ENCODE data around the gene EFCAB8. TPM values are rescaled to one million over a fixed set of nuclear protein-coding genes. Genes with fewer than 3 reads are reported as not detected.

EFCAB8 gene
- total RNA-seq, 1 experiment from 2014 or later, result 1.8 TPM

- ChIA-PET CTCF (no interaction called here), POLR2A (interaction anchor here (0.7 kb wide), 1 partner anchor 71 kb away, joined by 4 read pairs; no protein-coding TSS in a partner anchor)
- no peaks in the 10 kb centered on the region for H3K36me3 ChIP-seq (ENCODE audit: control insufficient read depth, insufficient read depth, low read length)
- intact Hi-C loops (cut with micrococcal nuclease; ENCODE audit: unreplicated experiment), result loop anchor here (10.0 kb wide), 1 partner anchor 96 kb away; no protein-coding TSS in a partner anchor
- H3K4me3 Mint-ChIP-seq (ENCODE audit: unreplicated experiment), result no peak overlapping the region
- H3K36me3 Mint-ChIP-seq (ENCODE audit: insufficient read depth, unreplicated experiment), result no peaks in the 10 kb centered on the region
- BruUV-seq (replicated peaks), result no TSS peak
- no peaks in the 10 kb centered on the region for H3K4me1 ChIP-seq
- H3K27ac Mint-ChIP-seq (ENCODE audit: unreplicated experiment), result no peak overlapping the region
- TF ChIP-seq, protein P1, sequence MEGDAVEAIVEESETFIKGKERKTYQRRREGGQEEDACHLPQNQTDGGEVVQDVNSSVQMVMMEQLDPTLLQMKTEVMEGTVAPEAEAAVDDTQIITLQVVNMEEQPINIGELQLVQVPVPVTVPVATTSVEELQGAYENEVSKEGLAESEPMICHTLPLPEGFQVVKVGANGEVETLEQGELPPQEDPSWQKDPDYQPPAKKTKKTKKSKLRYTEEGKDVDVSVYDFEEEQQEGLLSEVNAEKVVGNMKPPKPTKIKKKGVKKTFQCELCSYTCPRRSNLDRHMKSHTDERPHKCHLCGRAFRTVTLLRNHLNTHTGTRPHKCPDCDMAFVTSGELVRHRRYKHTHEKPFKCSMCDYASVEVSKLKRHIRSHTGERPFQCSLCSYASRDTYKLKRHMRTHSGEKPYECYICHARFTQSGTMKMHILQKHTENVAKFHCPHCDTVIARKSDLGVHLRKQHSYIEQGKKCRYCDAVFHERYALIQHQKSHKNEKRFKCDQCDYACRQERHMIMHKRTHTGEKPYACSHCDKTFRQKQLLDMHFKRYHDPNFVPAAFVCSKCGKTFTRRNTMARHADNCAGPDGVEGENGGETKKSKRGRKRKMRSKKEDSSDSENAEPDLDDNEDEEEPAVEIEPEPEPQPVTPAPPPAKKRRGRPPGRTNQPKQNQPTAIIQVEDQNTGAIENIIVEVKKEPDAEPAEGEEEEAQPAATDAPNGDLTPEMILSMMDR (IDR thresholded peaks at IDR 0.05; ENCODE audit: insufficient read depth in 1 of 2, low read depth in 1 of 2, low read length in 1 of 2, severe bottlenecking in 1 of 2, unreplicated experiment in 1 of 2), result no peak
- peaks cover 17% of the 10 kb centered on the region for H3K27me3 Mint-ChIP-seq (ENCODE audit: insufficient read depth, unreplicated experiment)
- no peak for DNase-seq
- H3K9me3 Mint-ChIP-seq (ENCODE audit: unreplicated experiment), result peaks cover 10% of the 10 kb centered on the region
- no peak overlapping the region for H3K4me3 ChIP-seq (ENCODE audit: low read depth, low read length)
- H3K27me3 ChIP-seq (replicated peaks; ENCODE audit: control insufficient read depth, insufficient read depth, low read length), result 0 out of 2 replicates have a peak, but pooled peaks cover 1% of the 10 kb centered on the region
- no peaks in the 10 kb centered on the region for H3K4me1 Mint-ChIP-seq (ENCODE audit: low read depth, unreplicated experiment)
- peaks cover 10% of the 10 kb centered on the region for H3K9me3 ChIP-seq
Observed at GRCh38 chr20:33000802-33001466, 142.2 kb downstream of the EFCAB8 start.

- Histone ChIP-seq H3K4me1 (no peaks in the 10 kb centered on the region), H3K4me3 (ENCODE audit: low read depth, low read length) (no peak overlapping the region), H3K27me3 (replicated peaks; ENCODE audit: control insufficient read depth, insufficient read depth, low read length) (0 out of 2 replicates have a peak, but pooled peaks cover 1% of the 10 kb centered on the region), H3K36me3 (ENCODE audit: control insufficient read depth, insufficient read depth, low read length) (no peaks in the 10 kb centered on the region), H3K9me3 (peaks cover 10% of the 10 kb centered on the region)
- no peak overlapping the region for H3K27ac Mint-ChIP-seq (ENCODE audit: unreplicated experiment)
- H3K4me3 Mint-ChIP-seq (ENCODE audit: unreplicated experiment), result no peak overlapping the region
- intact Hi-C loops (cut with micrococcal nuclease; ENCODE audit: unreplicated experiment), result loop anchor here (10.0 kb wide), 1 partner anchor 97 kb away; no protein-coding TSS in a partner anchor
- CTCF ChIA-PET, result interaction anchor here (1.1 kb wide), 1 partner anchor 94 kb away, joined by 4 read pairs; no protein-coding TSS in a partner anchor
- POLR2A ChIA-PET, result no interaction called here
- H3K27me3 Mint-ChIP-seq (ENCODE audit: insufficient read depth, unreplicated experiment), result peaks cover 14% of the 10 kb centered on the region
- peaks cover 10% of the 10 kb centered on the region for H3K9me3 Mint-ChIP-seq (ENCODE audit: unreplicated experiment)
- TF ChIP-seq, protein P1 (IDR thresholded peaks at IDR 0.05; ENCODE audit: insufficient read depth in 1 of 2, low read depth in 1 of 2, low read length in 1 of 2, severe bottlenecking in 1 of 2, unreplicated experiment in 1 of 2), result no peak
- no TSS peak for BruUV-seq (replicated peaks)
- H3K4me1 Mint-ChIP-seq (ENCODE audit: low read depth, unreplicated experiment), result no peaks in the 10 kb centered on the region
- no peak for DNase-seq
- no peaks in the 10 kb centered on the region for H3K36me3 Mint-ChIP-seq (ENCODE audit: insufficient read depth, unreplicated experiment)
Observed at GRCh38 chr20:33002087-33002808, 143.5 kb downstream of the EFCAB8 start.

DNA sequence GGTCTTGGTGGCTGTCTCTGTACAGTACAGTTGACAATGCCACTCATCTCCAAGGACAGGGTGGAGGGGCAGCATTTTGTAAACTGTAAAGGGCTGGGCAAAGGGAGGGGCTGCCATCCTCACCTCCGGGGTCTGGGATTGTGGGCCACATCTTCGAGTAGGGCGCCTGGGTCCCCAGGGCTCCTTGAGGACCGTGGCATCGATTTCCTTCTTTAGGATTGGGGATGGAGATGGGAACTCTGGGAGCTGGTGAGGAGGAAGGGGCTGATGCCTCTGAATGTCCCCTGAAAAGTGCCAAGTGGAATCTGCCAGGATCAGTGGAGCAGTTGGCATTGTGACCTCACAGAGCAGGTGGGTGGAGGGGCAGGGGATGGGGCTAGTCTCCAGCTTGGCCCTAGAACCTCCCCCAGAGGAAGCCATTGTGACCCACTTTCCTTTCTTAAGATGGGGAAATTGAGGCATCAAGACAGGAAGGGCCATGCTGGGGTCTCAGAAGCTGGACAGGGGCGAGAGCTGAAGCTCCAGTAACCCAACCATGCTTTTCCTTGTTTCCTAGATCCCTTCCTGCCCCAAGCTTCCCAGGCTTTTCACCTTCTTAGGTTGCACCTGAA lies 145.5 kb downstream of the EFCAB8 start, which contains the start of gene SUN5:
TSS of gene SUN5 (minus strand) at position 293 of the 611 bp plus-strand sequence. CDS start at position 200, 93 bp downstream.
- CTCF ChIA-PET, result interaction anchor here (1.4 kb wide), 1 partner anchor 214 kb away, joined by 3 read pairs; no protein-coding TSS in a partner anchor

More for the DNA sequence above, 145.5 kb downstream of the EFCAB8 start, which contains the start of gene SUN5:
- intact Hi-C loops (cut with micrococcal nuclease; ENCODE audit: unreplicated experiment), result loop anchor here (10.0 kb wide), 1 partner anchor 99 kb away; no protein-coding TSS in a partner anchor
- no peaks in the 10 kb centered on the region for H3K4me1 ChIP-seq
- Mint-ChIP-seq H3K27ac (ENCODE audit: unreplicated experiment) (no peak within 1 kb of the TSS), H3K36me3 (ENCODE audit: insufficient read depth, unreplicated experiment) (no peaks in the 10 kb centered on the region), H3K4me1 (ENCODE audit: low read depth, unreplicated experiment) (no peaks in the 10 kb centered on the region), H3K27me3 (ENCODE audit: insufficient read depth, unreplicated experiment) (peaks cover 17% of the 10 kb centered on the region), H3K9me3 (ENCODE audit: unreplicated experiment) (peaks cover 10% of the 10 kb centered on the region), H3K4me3 (ENCODE audit: unreplicated experiment) (no peak within 1 kb of the TSS)
- H3K9me3 ChIP-seq, result peaks cover 10% of the 10 kb centered on the region
- POLR2A ChIA-PET, result interaction anchor here (0.6 kb wide), 1 partner anchor 36 kb away, joined by 3 read pairs; no protein-coding TSS in a partner anchor
- TF ChIP-seq, protein P1 (IDR thresholded peaks at IDR 0.05; ENCODE audit: insufficient read depth in 1 of 2, low read depth in 1 of 2, low read length in 1 of 2, severe bottlenecking in 1 of 2, unreplicated experiment in 1 of 2), result no peak
- no TSS peak for BruUV-seq (replicated peaks)
- no peak within 1 kb of the TSS for H3K4me3 ChIP-seq (ENCODE audit: low read depth, low read length)
- no peaks in the 10 kb centered on the region for H3K36me3 ChIP-seq (ENCODE audit: control insufficient read depth, insufficient read depth, low read length)
- DNase-seq, result no peak
- H3K27me3 ChIP-seq (replicated peaks; ENCODE audit: control insufficient read depth, insufficient read depth, low read length), result peaks cover 1% of the 10 kb centered on the region; the same call in 1 of the 2 replicates

Data from Caco-2 (cell line).